NT2/D1 (cell line): Measurements from ENCODE around the gene NBAS.

Source experiments
- DNase-seq: peaks from one replicate; pipeline ENCODE4 v3.0.0-alpha.2; 2011; ENCODE audit warnings: low read depth, low spot score
- H3K27me3 ChIP-seq: 2 replicates; pipeline ENCODE4 v1.6.0; 2011; ENCODE audit warnings: mild to moderate bottlenecking; ENCODE audit not compliant: insufficient read length, insufficient read depth
- H3K36me3 ChIP-seq: 2 replicates; pipeline ENCODE4 v1.6.1; 2011; ENCODE audit warnings: mild to moderate bottlenecking, low read length, mixed read lengths; ENCODE audit not compliant: insufficient read depth, insufficient read length
- H3K4me1 ChIP-seq: 2 replicates; pipeline ENCODE4 v1.5.1; 2011; ENCODE audit not compliant: insufficient read depth, insufficient read length
- H3K4me3 ChIP-seq: 2 replicates; pipeline ENCODE4 v1.5.1; 2011; ENCODE audit warnings: low read depth; ENCODE audit not compliant: insufficient read length
- H3K9ac ChIP-seq: 2 replicates; pipeline ENCODE4 v1.6.0; 2011; ENCODE audit warnings: low read depth; ENCODE audit not compliant: insufficient read length
- H3K9me3 ChIP-seq: 2 replicates; pipeline ENCODE4 v1.5.1; 2011; ENCODE audit warnings: mild to moderate bottlenecking, low read length; ENCODE audit not compliant: insufficient read depth
- SUZ12 ChIP-seq: IDR thresholded peaks from 2 replicates; pipeline ENCODE4 v1.6.1; 2011; ENCODE audit not compliant: insufficient read length, insufficient read depth; ENCODE audit errors: extremely low read depth
- YY1 ChIP-seq: IDR thresholded peaks from 2 replicates; pipeline ENCODE4 v1.6.1; 2011; ENCODE audit not compliant: insufficient read length, insufficient read depth
- ZNF274 ChIP-seq: IDR thresholded peaks from 2 replicates; pipeline ENCODE4 v1.6.1; 2011; ENCODE audit warnings: mild to moderate bottlenecking, low read depth, low read length

NBAS gene

DNA sequence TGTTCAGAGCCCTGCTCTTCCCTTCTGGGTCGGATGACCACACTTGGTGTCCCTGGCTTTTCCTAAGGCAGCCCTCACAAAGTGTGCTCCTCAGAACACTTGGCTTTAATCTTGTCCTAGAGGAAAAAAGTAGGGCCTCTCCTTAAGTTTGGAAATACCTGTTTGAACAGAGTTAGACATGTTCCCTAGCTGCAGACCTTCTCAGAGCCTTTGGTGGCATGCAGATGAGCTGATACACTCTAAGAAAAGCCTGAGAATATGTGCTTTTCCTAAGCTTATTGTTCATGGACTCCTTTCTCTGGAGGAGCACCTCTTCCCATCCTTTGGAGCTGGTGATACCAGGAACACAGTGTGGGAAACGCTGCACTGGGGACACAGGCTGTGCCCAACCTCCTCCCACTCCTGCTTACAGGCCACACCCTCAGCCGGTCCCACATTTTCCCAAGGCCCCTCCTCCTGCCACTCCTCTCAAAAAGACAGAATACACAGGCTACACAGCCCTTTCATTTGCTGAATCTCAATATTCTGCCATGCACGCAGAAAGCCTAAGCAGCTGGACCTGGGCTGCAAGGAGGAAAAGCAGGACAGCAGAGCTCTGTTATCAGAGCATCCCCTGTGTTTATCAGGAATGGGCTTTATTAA, 443.6 kb downstream of the NBAS start:
- Histone ChIP-seq H3K36me3 (no peaks in the 10 kb centered on the region), H3K27me3 (no peaks in the 10 kb centered on the region), H3K9me3 (peaks cover 7% of the 10 kb centered on the region; the same call in 1 of the 2 replicates), H3K4me1 (peaks cover 4% of the 10 kb centered on the region), H3K9ac (no peak overlapping the region), H3K4me3 (no peak overlapping the region)
- TF ChIP-seq YY1: no peak
- TF ChIP-seq ZNF274: no peak
- no peak for TF ChIP-seq SUZ12
- no peak for DNase-seq
